NCI-H2107 (cell line): ENCODE measurements around the gene TFDP1.

Experiments used
- DNase-seq: peaks from one replicate; lab custom pipeline; 2025; lab: John Stamatoyannopoulos, UW

TFDP1 gene

GRCh38 chr13:113598481-113598880 lies 13.9 kb downstream of the TFDP1 start:
- DNase-seq = no peak

- no peak for DNase-seq
Observed at GRCh38 chr13:113599391-113599790, 14.8 kb downstream of the TFDP1 start.

DNA sequence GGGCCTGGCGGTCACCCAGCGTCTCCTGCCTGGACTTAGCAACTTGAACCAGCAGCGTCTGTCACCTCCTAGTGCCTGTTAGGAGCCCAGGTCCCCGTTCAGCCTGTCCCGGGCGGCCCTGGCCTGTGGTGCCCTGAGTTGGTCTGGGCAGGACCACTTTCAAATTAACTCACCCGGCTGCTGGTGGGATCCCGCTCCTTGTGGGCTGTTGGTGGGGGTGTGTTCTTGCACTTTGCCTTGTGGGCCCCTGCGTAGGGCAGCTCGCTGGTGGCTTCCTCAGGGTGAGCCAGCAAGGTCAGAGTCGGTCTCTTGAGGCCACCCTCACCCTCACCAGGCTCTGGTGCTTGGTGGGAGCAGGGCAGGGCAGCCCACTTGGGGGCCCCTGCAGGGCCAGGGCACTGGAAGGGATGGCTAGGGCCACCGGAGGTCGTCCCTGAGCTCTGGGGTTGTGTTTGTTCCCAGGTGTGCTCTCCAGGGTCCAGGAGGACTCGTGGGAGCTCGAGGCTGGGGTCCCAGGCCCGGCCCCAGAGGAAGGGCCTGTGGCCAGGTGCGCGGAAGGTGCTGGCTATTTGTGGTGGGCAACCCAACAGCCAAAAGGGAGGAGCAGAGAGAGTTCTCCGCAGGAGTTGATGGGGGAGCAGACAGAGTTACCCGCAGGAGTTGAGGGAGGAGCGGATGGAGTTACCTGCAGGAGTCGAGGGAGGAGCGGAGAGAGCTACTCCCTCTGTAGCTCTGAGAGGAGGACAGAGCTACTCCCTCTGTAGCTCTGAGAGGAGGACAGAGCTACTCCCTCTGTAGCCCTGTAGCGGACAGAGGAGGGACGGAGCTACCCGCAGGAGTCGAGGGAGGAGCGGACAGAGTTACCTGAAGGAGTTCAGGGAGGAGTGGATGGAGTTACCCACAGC lies 16.9 kb downstream of the TFDP1 start:
- no peak for DNase-seq

- DNase-seq = no peak
Observed at GRCh38 chr13:113602291-113602988, 17.9 kb downstream of the TFDP1 start.

GRCh38 chr13:113603116-113603710 lies 18.7 kb downstream of the TFDP1 start:
- no peak for DNase-seq

DNA sequence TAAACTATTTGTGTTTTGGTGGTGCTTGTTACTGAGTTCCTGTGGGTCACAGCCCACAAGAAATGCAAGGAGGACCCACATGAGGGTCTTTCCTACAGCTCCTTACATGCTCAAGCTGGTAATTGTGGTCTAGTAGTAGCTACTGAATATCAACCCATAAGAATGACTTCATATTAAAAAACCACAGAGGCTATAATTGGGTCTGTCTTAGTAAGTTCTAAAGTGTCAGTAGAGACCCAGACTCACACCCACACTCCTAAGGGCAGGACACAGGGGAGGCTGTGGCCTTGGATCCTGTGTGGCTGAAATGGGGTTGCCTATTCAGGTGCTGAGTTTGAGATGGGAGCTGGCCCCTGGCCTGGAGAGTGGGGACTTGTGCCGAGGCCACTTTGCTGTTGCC lies 19.6 kb downstream of the TFDP1 start:
- no peak for DNase-seq

DNA sequence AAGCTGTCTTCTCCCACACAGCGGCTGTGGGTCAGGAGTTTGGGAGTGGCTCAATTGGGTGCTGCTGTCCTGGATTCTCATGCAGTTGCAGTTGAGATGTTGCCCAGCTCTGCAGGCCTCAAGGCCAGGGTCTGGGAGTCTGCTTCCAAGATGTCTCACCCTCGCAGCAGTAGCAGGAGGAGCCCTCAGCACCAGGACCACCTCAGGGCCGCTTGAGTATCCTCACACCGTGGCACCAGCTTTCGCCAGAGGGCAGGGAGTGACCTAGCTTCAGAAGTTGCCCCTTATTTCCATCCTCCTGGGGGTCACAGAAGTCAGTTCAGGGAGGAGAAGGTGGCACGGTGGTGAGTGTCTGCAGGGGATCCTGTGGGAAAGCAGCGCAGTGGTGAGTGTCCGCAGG lies 20.9 kb downstream of the TFDP1 start:
- DNase-seq = no peak

GRCh38 chr13:113605866-113606438 lies 21.4 kb downstream of the TFDP1 start:
- no peak for DNase-seq

- DNase-seq = no peak
Observed at GRCh38 chr13:113607056-113607888, 22.7 kb downstream of the TFDP1 start.

DNA sequence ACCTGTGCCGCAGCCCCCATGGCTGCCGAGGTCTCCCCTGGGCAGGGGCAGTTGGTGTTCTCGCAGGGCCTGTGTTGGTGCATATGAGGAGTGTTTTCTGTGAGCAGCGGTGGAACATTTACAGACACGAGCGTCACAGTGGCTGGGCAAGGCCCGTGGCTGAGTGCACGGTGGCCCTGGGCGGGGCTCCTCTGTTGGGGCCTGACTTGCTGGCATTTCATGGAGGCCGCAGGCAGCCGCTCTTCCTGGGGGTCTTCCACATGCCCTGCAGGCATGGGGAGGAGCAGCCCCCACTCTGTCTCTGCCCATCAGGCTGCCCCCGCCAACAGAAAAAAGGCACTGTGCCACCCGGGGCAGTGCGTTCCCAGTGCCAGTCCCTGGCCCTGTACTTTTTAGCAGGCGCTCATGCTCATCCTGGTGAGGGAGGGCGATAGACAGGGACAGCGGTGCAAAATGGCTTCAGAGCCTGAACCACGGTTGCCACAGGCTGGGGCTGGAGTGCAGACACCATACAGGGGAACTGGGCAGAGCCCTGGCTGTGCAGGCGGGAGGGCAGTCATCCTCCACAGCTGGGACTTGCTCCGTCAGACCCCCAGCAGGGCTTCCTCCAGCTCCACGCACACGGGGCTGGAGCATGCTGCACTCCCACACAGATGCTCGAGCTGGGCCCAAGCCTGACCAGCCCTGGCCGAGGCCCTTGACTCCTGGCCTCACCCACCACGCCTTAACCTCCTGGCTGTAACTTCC lies 23.5 kb downstream of the TFDP1 start:
- no peak for DNase-seq

DNA sequence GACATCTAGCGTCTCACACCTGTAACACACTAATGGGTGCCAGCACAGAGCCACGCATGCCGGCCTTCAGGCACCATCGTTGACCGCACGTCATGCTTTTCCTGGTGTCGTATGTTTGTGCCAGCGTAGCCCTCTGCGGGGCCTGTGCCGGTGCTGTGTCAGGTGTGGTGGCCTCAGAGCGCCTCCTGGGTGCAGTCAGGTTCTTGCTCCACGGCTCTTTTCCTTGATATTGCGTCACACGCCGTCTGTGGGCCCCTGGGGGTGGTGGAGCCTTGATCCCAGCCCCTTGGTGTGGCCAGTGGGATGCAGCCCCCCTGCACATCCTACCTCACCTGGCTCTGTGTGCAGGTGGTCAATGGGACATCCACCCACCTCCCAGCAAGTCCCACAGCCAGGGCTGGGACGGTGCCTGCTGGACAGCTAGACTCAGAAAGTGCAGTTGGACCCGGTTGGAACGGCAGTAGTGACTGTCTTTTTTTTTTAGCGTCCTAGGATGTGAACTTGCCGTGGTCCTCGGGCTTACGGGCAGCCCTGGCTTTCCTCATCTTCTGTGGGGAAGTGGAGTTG lies 24.5 kb downstream of the TFDP1 start:
- DNase-seq = no peak

GRCh38 chr13:113609616-113610015 lies 25.1 kb downstream of the TFDP1 start:
- DNase-seq = no peak

- DNase-seq = no peak
Observed at GRCh38 chr13:113610266-113610665, 25.7 kb downstream of the TFDP1 start.

GRCh38 chr13:113611996-113612395 lies 27.4 kb downstream of the TFDP1 start:
- DNase-seq = no peak

DNA sequence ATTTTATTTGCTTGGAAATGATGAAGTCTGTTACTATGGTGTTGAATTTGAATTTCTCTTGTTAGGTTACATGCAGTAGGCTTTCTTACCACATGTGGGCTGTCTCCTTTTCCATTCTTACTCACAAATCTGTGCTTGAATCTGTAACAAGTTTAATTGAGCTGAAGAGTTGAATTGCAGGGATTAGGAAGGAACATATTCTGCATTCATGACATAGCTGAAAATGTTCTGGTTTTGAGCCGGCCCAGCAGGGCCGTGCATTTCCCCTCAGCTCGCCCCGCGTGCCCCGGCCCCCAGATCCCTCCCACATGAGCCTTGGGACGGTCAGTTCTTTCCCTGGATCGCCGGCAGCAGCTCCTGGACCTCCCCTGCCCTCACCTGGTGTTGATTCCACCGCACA lies 28.1 kb downstream of the TFDP1 start:
- no peak for DNase-seq

DNA sequence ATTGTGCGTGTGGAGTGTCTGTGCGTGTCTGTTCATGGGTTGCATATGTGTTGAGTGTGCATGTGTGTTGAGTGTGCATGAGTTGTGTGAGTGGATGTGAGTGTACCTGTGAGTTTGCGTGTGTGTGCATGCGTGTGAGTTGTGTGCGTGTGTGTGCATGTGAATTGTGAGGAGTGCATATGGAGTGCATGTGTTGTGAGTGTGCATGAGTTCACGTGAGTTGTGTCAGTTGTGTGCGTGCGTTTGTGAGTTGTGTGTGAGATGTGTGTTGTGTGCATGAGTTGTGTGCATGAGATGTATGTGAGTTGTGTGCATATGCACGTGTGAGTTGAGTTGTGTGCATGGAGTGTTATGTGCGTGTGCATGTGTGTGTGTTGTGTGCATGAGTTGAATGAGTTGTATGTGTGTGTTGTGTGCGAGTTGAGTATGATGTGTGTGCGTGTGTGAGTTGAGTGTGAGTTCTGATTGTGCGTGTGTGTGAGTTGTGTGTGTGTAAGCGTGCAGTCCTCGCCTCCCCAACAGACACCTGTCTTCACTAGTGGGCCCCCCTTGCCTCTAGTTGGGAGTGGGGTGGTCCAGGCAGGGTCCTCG lies 29.3 kb downstream of the TFDP1 start:
- no peak for DNase-seq

GRCh38 chr13:113616281-113616906 lies 31.8 kb downstream of the TFDP1 start:
- DNase-seq = no peak

- DNase-seq = peak; percentile 45
Observed at GRCh38 chr13:113616991-113617749, 32.6 kb downstream of the TFDP1 start.

- no peak for DNase-seq
Observed at GRCh38 chr13:113617961-113618360, 33.4 kb downstream of the TFDP1 start.
